Body of pancreas (tissue), 4 donors: ENCODE data around the gene MRPL4. TPM values are rescaled to one million over a fixed set of nuclear protein-coding genes. Genes with fewer than 3 reads are reported as not detected.
"Not testable (repeated sequence)": the region's sequence is repeated elsewhere in the genome, so short reads cannot be mapped to it uniquely, and the experiment has no call there.

ENCODE experiments used
- ATAC-seq: fragments of 150-250 bp; one replicate; pipeline ENCODE4 v1.9.1; 2016
- DNase-seq, 4 donors: peaks; one replicate each; pipeline ENCODE4 v3.0.0-alpha.2; 2019
- H3K27ac ChIP-seq, 4 donors: fragments of 200-600 bp; sonication (generic); 1 replicate in 3 of 4; 2 replicates in 1 of 4; pipeline versions ENCODE4 v1.5.1 to v1.6.1; 2016 to 2019; ENCODE audit warnings: mild to moderate bottlenecking in 1 of 4, mixed read lengths in 1 of 4, moderate library complexity in 1 of 4
- H3K27me3 ChIP-seq, 2 donors: fragments of 200-600 bp; sonication (generic); one replicate each; pipeline ENCODE4 v1.6.0; 2016; ENCODE audit warnings: mild to moderate bottlenecking in 1 of 2
- H3K36me3 ChIP-seq, 2 donors: fragments of 200-600 bp; sonication (generic); replicated peaks in 1 of 2; 2 replicates each; pipeline ENCODE4 v1.5.1; 2016; ENCODE audit warnings: low read depth in 2 of 2; ENCODE audit not compliant: insufficient read depth in 1 of 2
- H3K4me1 ChIP-seq: fragments of 200-600 bp; sonication (generic); one replicate; pipeline ENCODE4 v1.6.0; 2016
- H3K4me3 ChIP-seq, 2 donors: fragments of 200-600 bp; sonication (generic); 1 replicate in 1 of 2; 2 replicates in 1 of 2; pipeline ENCODE4 v1.5.1; 2016 to 2019
- H3K9me3 ChIP-seq, 3 donors: fragments of 200-600 bp; sonication (generic); 1 replicate in 2 of 3; 2 replicates in 1 of 3; pipeline ENCODE4 v1.5.1; 2016
- POLR2A ChIP-seq, 3 donors: fragments of 450-650 bp; IDR thresholded peaks; one replicate each; pipeline ENCODE4 v1.6.1; 2016; ENCODE audit warnings: antibody characterized with exemption in 3 of 3, mild to moderate bottlenecking in 2 of 3
- WGBS, 2 donors: methylation state at CpG; one replicate each; pipeline ENCODE4 v1.1.5; 2017; 5-methylcytosine and 5-hydroxymethylcytosine counted together
- intact Hi-C: fragments of 100-400 bp; cut with DNase I; formaldehyde crosslinking; loops from one replicate; pipeline ENCODE4 v1.15.1; 2023
- total RNA-seq, 2 donors: library from RNA; depleted of rRNA; stranded (reverse); fragments of >200 nt; gene quantifications; one replicate each; pipeline ENCODE4 v1.1.0, GENCODE V29; 2016
- TF ChIP-seq, protein P1 (sequence below), 7 experiments: fragments of 450-650 bp in 4 of 7; fragments of 200-600 bp in 3 of 7; sonication (generic) in 3 of 7; IDR thresholded peaks; one replicate each; pipeline ENCODE4 v1.5.1; 2016 to 2019; ENCODE audit warnings: antibody characterized with exemption in 7 of 7

MRPL4 gene
- total RNA-seq, 2 donors from 2014 or later = 17.9 to 18.1 TPM

GRCh38 chr19:10237702-10238101, 14.3 kb upstream of the MRPL4 start:
- H3K27ac ChIP-seq = peak overlapping the region in 1 of 4 donors; percentile 52
- no peak for ATAC-seq

DNA sequence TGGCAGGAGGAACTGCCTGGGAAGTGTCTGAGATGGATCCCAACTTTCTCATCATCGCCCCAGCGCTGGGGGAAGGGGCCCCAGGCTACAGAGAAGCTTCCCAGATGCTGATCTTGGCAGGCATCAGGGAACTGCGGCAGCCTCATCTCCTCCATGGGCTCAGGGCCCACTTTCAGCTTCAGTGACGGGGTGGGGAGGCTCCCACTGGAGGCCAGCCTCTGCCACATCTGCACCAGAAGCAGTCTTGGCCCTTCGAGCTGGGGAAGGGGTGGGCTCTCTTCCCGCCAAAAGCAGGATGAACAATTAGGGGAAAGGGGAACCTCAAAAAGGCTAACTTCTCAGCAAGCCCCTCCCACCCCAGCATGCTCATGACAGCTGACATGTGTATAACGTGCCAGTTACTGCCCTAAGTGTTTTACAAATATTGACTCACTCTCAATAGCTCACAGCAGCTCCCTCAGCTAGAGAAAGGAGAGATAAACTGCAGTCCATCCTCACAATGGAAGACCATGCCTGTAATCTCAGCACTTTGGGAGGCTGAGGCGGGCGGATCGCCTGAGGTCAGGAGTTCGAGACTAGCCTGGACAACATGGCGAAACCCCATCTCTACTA, 13.7 kb upstream of the MRPL4 start:
- TF ChIP-seq POLR2A (IDR thresholded peaks at IDR 0.05) = no peak
- TF ChIP-seq, protein P1, sequence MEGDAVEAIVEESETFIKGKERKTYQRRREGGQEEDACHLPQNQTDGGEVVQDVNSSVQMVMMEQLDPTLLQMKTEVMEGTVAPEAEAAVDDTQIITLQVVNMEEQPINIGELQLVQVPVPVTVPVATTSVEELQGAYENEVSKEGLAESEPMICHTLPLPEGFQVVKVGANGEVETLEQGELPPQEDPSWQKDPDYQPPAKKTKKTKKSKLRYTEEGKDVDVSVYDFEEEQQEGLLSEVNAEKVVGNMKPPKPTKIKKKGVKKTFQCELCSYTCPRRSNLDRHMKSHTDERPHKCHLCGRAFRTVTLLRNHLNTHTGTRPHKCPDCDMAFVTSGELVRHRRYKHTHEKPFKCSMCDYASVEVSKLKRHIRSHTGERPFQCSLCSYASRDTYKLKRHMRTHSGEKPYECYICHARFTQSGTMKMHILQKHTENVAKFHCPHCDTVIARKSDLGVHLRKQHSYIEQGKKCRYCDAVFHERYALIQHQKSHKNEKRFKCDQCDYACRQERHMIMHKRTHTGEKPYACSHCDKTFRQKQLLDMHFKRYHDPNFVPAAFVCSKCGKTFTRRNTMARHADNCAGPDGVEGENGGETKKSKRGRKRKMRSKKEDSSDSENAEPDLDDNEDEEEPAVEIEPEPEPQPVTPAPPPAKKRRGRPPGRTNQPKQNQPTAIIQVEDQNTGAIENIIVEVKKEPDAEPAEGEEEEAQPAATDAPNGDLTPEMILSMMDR (IDR thresholded peaks at IDR 0.05) = no peak
- intact Hi-C loops = no loop called here
- peak in 3 of 4 donors; percentile 42 to 56 (median 47) for DNase-seq

More at GRCh38 chr19:10237702-10238101, 14.3 kb upstream of the MRPL4 start:
- Histone ChIP-seq H3K4me3 (no peak overlapping the region), H3K27me3 (no peaks in the 10 kb centered on the region), H3K36me3 (no peaks in the 10 kb centered on the region), H3K4me1 (no peaks in the 10 kb centered on the region), H3K9me3 (no peaks in the 10 kb centered on the region)
- intact Hi-C loops = no loop called here
- WGBS, 2 donors = 87 to 90% methylated on average over 6 of the region's 6 CpGs
- DNase-seq = no peak
- TF ChIP-seq, protein P1 (IDR thresholded peaks at IDR 0.05) = no peak
- no peak for TF ChIP-seq POLR2A (IDR thresholded peaks at IDR 0.05)

DNA sequence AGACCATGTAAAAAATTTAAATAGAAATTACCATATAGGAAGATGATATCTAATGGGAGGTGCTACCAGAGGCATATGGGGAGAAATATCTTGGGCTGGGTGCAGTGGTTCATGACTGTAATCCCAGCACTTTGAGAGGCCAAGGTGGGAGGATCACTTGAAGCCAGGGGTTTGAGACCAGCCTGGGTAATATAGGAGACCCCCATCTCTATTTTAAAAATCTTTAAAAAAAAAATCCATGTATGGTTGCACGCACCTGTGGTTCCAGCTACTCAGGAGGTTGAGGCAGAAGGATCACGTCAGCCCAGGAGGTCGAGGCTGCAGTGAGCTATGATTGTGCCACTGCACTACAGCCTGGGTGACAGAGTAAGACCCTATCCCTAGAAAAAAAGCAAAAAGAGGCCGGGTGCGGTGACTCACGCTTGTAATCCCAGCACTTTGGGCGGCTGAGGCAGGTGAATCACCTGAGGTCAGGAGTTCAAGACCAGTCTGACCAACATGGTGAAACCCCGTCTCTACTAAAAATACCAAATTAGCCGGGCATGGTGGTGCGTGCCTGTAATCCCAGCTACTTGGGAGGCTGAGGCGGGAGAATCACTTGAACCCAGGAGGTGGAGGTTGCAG, 10.1 kb upstream of the MRPL4 start:
- H3K27ac ChIP-seq, ATAC-seq, DNase-seq, H3K4me1 ChIP-seq, intact Hi-C loops, H3K9me3 ChIP-seq, H3K36me3 ChIP-seq, H3K4me3 ChIP-seq, H3K27me3 ChIP-seq: not testable (repeated sequence)
- WGBS, 2 donors = 85 to 91% methylated on average over 10 to 11 of the region's 11 CpGs

More for the DNA sequence above, 13.7 kb upstream of the MRPL4 start:
- Histone ChIP-seq H3K4me1 (no peaks in the 10 kb centered on the region), H3K27me3 (no peaks in the 10 kb centered on the region), H3K27ac (peak overlapping the region in 1 of 4 donors; percentile 52), H3K36me3 (no peaks in the 10 kb centered on the region), H3K9me3 (no peaks in the 10 kb centered on the region), H3K4me3 (no peak overlapping the region)
- peak; percentile 58 for ATAC-seq
- WGBS, 2 donors = 48 to 60% methylated on average over 7 to 12 of the region's 12 CpGs

- Histone ChIP-seq H3K27me3 (no peaks in the 10 kb centered on the region), H3K27ac (no peak overlapping the region), H3K36me3 (no peaks in the 10 kb centered on the region), H3K9me3 (no peaks in the 10 kb centered on the region), H3K4me1 (no peaks in the 10 kb centered on the region), H3K4me3 (no peak overlapping the region)
- TF ChIP-seq POLR2A (IDR thresholded peaks at IDR 0.05) = no peak
- TF ChIP-seq, protein P1 (IDR thresholded peaks at IDR 0.05) = no peak
- no peak for ATAC-seq
- intact Hi-C loops = no loop called here
- 78 to 100% methylated on average over 3 to 7 of the region's 7 CpGs for WGBS, 2 donors
- DNase-seq = no peak
Measured at GRCh38 chr19:10243606-10244005, 8.4 kb upstream of the MRPL4 start.

DNA sequence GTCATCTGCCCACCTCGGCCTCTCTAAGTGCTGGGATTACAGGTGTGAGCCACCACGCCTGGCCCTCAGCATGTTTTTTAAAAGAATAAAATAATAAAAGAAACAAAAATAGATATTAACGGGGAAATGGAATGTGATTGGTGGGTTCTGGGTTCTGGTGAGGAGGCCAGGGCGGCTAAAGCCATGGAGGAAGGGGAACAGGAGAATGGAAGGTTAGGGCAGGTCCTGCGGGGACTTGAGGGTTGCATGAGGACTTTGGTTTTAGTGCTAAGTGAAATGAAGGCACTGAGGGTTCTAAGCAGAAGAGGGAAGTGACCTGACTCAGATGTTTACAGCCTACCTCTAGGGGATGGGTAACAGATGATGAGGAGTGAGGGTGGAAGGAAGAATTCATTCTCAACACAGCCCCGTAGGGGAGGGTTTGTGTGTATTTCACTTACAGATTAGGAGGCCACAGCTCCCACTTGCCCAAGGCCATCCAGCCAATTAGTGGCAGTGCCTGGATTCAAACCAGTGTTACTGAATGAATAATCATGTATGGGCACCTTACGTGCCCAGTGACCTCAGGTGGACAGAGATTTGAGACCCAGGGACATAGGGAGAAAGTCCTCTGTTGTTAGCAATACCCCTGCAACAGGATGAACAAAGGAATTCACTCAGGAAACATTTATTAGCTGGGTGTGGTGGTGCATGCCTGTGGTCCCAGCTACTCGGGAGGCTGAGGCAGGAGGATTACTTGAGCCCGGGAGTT, 6.7 kb upstream of the MRPL4 start:
- DNase-seq (no peak), ATAC-seq (no peak)
- Histone ChIP-seq H3K4me3 (no peak overlapping the region), H3K27ac (no peak overlapping the region), H3K36me3 (no peaks in the 10 kb centered on the region), H3K27me3 (no peaks in the 10 kb centered on the region), H3K4me1 (peaks cover 3% of the 10 kb centered on the region), H3K9me3 (no peaks in the 10 kb centered on the region)
- intact Hi-C loops = loop anchor here (5.0 kb wide), 1 partner anchor 313 kb away; no protein-coding TSS in a partner anchor
- 64 to 72% methylated on average over 9 of the region's 9 CpGs for WGBS, 2 donors
- no peak for TF ChIP-seq POLR2A (IDR thresholded peaks at IDR 0.05)
- TF ChIP-seq, protein P1 (IDR thresholded peaks at IDR 0.05) = no peak
